GM18517 (cell line): ENCODE results near the gene SERP2.

Experiments
- ATAC-seq: cut with Tn5 transposase; IDR thresholded peaks from one replicate; pipeline ENCODE4 v1.9.1; 2021; ENCODE audit warnings: mild to moderate bottlenecking, moderate library complexity; ENCODE audit not compliant: unreplicated experiment

The SERP2 gene

GRCh38 chr13:44385847-44386246, 12.2 kb downstream of the SERP2 start:
- ATAC-seq: no peak

GRCh38 chr13:44386913-44387556, 13.4 kb downstream of the SERP2 start:
- ATAC-seq: no peak

GRCh38 chr13:44388427-44389059, 14.9 kb downstream of the SERP2 start:
- no peak for ATAC-seq

GRCh38 chr13:44389060-44389666, 15.5 kb downstream of the SERP2 start:
- no peak for ATAC-seq

GRCh38 chr13:44389876-44390275, 16.3 kb downstream of the SERP2 start:
- no peak for ATAC-seq

- no peak for ATAC-seq
Observed at GRCh38 chr13:44393391-44393790, 19.8 kb downstream of the SERP2 start.

GRCh38 chr13:44394658-44395057, 21.0 kb downstream of the SERP2 start:
- no peak for ATAC-seq

- ATAC-seq: no peak
Observed at GRCh38 chr13:44395976-44396694, 22.5 kb downstream of the SERP2 start.

- ATAC-seq: no peak
Observed at GRCh38 chr13:44396701-44397580, 23.3 kb downstream of the SERP2 start.

GRCh38 chr13:44397766-44398223, 24.2 kb downstream of the SERP2 start:
- no peak for ATAC-seq

GRCh38 chr13:44398606-44399005, 25.0 kb downstream of the SERP2 start:
- no peak for ATAC-seq

GRCh38 chr13:44399074-44399473, 25.4 kb downstream of the SERP2 start:
- no peak for ATAC-seq

- ATAC-seq: no peak
Observed at GRCh38 chr13:44400736-44401135, 27.1 kb downstream of the SERP2 start.

GRCh38 chr13:44401577-44401976, 28.0 kb downstream of the SERP2 start:
- no peak for ATAC-seq

GRCh38 chr13:44402899-44403445, 29.3 kb downstream of the SERP2 start:
- ATAC-seq: no peak

GRCh38 chr13:44403461-44404056, 29.9 kb downstream of the SERP2 start:
- ATAC-seq: no peak

- ATAC-seq: no peak
Observed at GRCh38 chr13:44404261-44405132, 30.9 kb downstream of the SERP2 start.

GRCh38 chr13:44406617-44407016, 33.0 kb downstream of the SERP2 start:
- ATAC-seq: no peak

- no peak for ATAC-seq
Observed at GRCh38 chr13:44407379-44407778, 33.8 kb downstream of the SERP2 start.
